ENCODE measurements around the gene BCKDK.
"Not testable (repeated sequence)": the region's sequence is repeated elsewhere in the genome, so short reads cannot be mapped to it uniquely, and the experiment has no call there.

Gene BCKDK

GRCh38 chr16:31094424-31095120 is 13.6 kb upstream of the BCKDK start, which contains the start of gene VKORC1:
Gene VKORC1, minus strand, starts transcription at chr16:31094797. Its CDS starts 68 bp downstream, at chr16:31094729.
- DNase-seq (ENCODE audit: extremely low read depth in 1 of 2, low read depth in 1 of 2) = peak; percentile 69 to 75

GRCh38 chr16:31099860-31100638 is 8.1 kb upstream of the BCKDK start:
- no peak for DNase-seq (ENCODE audit: extremely low read depth in 1 of 2, low read depth in 1 of 2)

- not testable (repeated sequence) for DNase-seq (ENCODE audit: extremely low read depth in 1 of 2, low read depth in 1 of 2)
These were observed 7.1 kb upstream of the BCKDK start for GRCh38 chr16:31100876-31101641.

DNA sequence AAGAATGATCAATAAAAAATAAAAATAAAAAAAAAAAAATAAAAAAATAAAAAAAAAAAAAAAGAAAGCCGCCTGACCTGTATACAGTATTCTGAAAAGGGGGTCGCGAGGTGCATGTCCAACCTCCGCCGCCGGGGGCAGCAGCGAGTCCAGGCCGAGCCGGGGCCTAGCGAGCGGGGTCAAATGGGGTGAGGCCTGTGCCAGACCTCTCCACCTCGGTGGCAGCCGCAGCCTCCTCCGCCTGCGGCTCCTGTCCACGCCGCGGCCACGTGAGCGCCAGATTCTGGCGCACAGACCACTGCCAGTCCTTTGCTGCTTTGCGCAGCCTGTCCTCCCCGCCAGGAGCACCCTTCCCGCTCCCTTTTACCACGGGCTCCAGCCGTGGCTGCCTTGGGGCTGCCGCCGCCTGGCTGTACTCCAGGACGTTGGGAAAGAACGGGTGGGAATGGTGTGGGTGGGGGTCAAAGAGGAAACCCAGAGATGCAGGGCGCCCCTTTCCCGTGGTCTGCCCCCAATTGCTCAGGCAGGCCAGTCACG is 2.4 kb upstream of the BCKDK start:
- DNase-seq (ENCODE audit: extremely low read depth in 1 of 2, low read depth in 1 of 2) = peak; percentile 48 to 73

DNA sequence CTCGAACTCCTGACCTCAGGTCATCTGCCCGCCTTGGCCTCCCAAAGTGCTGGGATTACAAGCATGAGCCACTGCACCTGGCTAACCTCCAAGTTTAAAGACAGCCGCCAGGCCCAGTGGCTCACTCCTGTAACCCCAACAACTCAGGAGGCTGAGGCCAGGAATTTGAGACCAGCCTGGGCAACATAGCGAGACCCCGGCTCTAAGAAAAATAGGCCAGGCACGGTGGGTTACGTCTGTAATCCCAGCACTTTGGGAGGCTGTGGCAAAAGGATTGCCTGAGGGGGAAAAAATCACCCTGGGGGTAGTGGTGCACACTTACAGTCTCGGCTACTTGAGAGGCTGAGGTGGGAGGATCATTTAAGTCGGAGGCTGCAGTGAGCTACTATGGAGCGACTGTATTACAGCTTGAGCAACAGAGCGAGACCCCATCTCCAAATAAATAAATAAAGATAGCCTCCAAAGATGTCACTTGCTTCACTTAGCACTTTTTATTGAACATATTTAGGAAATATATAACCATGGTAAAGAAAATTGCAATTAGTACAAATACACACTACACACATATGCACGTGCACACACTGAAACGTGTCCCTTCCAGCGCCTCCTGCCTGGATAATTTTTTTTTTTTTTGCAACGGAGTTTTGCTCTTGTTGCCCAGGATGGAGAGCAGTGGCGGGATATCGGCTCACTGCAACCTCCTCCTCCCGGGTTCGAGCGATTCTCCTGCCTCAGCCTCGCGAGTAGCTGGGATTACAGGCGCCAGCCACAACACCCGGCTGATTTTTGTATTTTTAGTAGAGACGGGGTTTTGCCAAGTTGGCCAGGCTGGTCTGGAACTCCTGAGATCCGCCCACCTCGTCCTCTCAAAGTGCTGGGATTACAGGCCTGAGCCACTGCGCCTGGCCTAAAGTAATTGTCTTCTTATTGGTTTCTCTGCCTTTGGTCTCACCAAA is 1.4 kb upstream of the BCKDK start:
- DNase-seq (ENCODE audit: extremely low read depth in 1 of 2, low read depth in 1 of 2) = no peak

DNA sequence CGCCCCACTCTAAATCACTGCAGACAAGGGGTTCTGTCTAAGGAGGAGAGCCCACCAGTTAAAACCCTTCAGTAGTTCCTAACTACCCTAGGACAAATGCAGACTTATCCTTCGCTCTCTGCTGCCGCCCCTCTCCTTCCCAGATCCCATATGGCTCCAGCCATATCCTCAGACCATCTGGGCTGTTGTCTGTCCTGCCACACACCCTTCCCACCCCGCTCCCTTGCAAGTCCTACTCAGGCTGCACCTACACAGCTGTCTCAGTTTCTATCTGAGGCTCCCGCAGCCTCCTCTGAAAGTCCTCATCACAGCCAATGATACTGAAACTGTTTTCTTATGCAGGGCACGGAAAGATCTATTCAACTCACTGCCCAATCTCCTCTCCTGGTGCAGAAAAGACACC is 720 bp upstream of the BCKDK start:
- no peak for DNase-seq (ENCODE audit: extremely low read depth in 1 of 2, low read depth in 1 of 2)

DNA sequence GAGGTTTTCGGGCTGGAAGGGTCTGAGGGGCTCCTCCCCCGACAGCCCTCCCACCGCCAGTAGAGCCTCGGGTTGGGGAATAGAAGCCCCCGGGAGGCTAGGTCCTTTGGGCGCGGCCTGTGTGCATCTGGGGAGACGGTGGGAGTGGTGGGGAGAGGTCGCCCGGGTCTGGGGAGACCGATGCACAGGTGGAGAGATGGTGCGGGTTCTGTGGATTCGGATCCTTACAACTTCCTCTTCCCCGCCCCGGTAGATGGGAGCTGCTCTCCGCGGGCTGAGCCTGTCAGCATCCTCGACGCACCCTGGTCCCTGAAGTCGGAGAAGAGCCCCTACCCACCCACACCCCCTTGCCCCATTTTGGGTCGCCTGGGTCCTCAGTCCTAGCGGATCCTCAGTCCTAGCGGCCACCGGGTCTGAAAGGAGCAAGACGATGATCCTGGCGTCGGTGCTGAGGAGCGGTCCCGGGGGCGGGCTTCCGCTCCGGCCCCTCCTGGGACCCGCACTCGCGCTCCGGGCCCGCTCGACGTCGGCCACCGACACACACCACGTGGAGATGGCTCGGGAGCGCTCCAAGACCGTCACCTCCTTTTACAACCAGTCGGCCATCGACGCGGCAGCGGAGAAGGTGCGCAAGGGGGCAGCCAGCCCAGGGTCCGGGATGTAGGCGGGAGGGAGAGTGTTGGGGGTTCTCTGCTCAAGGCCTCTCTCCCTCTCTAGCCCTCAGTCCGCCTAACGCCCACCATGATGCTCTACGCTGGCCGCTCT is 790 bp downstream of the BCKDK start:
- no peak for DNase-seq (ENCODE audit: extremely low read depth in 1 of 2, low read depth in 1 of 2)

DNA sequence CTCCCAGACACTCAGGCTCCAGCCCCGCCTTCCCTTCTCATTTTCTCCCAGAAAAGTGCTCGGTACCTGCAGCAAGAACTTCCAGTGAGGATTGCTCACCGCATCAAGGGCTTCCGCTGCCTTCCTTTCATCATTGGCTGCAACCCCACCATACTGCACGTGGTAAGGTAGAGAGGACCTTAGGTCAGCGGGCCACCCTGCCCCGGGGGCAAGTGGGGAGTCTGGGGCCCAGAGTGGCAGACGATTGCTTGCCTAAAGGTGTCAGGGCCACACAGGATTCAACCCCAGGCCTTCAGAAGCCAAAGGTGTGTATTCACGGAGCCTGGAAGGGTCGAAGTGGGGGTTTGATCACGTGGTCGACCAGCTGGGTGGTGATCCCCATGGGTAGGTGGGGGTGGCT is 1.4 kb downstream of the BCKDK start:
- DNase-seq (ENCODE audit: extremely low read depth in 1 of 2, low read depth in 1 of 2) = no peak

- no peak for DNase-seq (ENCODE audit: extremely low read depth in 1 of 2, low read depth in 1 of 2)
These were observed 2.2 kb downstream of the BCKDK start for GRCh38 chr16:31110106-31111034.

- no peak for DNase-seq (ENCODE audit: extremely low read depth in 1 of 2, low read depth in 1 of 2)
These were observed 3.8 kb downstream of the BCKDK start for GRCh38 chr16:31111881-31112466.

DNA sequence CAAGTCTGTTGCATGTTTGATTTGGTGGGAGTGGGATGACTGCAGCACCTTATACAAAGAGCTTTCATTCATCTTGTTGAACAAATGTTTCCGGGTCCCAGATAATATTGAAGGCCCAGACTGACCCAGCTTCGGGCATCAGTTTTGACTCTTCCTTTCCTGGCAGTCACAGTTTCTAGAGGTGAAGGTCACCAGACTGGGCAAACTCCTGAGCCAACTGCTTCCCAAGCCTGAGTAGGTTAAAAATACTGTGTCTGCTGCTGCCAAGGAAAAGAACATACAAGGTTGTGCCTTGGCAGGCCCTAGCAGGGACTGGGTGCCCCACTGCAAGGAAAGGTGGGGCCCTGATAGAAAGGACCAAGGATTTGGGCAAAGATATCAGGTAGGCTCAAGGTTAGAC is 4.5 kb downstream of the BCKDK start:
- no peak for DNase-seq (ENCODE audit: extremely low read depth in 1 of 2, low read depth in 1 of 2)

DNA sequence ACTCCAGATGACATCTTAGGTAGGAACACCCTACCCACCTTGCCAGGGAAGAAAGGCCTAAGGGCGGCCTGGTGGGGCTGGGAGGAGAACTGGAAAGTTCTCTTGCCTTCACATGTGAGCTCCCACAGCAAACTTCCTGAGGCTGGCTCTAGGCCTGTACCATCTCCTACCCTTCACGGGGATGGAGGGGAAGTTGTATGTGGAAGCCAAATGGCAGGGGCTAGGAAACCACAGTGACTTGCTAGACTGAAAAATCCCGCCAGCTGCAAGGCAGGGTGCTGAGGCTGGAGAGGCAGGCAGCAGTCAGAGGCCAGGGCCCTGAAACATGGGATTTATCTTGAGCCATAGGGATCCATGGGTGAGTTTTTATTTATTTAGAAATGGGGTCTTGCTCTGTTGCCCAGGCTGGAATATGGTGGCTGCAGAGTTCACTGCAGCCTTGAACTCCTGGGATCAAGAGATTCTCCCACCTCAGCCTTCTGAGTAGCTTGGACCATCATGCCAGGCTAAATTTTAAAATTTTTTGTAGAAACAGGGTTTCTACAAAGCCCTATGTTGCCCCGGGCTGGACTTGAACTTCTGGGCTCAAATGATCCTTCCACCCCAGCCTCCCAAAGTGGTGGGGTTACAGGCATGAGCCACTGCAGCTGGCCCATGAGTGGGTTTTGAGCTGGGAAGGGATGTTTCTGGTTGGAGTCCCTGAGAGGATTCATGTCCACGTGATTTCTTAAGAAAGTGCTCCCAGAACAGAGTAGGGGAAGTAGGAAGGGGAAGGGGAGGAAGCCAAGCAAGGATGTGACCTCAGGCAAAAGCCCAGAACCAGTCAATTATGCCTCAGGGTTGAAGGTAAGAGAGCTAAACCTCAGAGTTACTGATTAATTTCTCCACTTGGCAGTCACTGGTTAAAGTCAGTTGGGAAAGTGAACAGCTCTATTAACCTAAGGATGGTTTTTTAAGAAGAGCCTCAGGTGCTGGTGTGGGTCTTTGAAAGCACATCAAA is 5.2 kb downstream of the BCKDK start:
- DNase-seq (ENCODE audit: extremely low read depth in 1 of 2, low read depth in 1 of 2) = no peak

DNA sequence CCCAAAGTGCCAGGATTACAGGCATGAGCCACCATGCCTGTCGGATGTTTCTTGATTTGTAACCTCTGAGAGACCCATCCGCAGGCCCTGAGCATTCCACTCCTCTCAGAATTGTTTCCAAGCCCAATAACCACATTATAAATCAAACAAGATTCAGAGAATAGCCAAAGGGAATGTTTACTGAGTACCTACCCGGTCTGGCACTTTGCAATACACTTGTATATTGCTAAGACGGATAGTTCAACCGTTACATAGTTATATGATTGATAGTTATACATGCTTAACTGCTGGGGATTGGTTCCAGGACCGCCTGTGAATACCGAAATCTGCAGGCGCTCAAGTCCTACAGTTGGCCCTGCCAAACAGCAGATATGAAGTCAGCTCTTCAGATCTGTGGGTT is 6.3 kb downstream of the BCKDK start:
- DNase-seq (ENCODE audit: extremely low read depth in 1 of 2, low read depth in 1 of 2) = no peak

- DNase-seq (ENCODE audit: extremely low read depth in 1 of 2, low read depth in 1 of 2) = peak; percentile 91 to 92
These were observed 9.4 kb downstream of the BCKDK start, which contains the start of gene KAT8 for GRCh38 chr16:31117384-31118222. Gene KAT8, plus strand, starts transcription at chr16:31117664. Its CDS starts 18 bp downstream, at chr16:31117682.

- no peak for DNase-seq (ENCODE audit: extremely low read depth in 1 of 2, low read depth in 1 of 2)
These were observed 10.3 kb downstream of the BCKDK start for GRCh38 chr16:31118223-31119155.
